Fibroblast of mammary gland (primary cell): Measurements from ENCODE around the gene P2RY6.

ENCODE experiments used
- DNase-seq: peaks from one replicate; pipeline ENCODE4 v3.0.0-alpha.2; 2010; ENCODE audit warnings: low read depth
- H3K4me3 ChIP-seq: 2 replicates; pipeline ENCODE4 v1.5.1; 2011; ENCODE audit warnings: low read depth, mild to moderate bottlenecking, low read length, moderate library complexity; ENCODE audit not compliant: control insufficient read depth
- TF ChIP-seq, protein P1 (sequence below): conservative IDR thresholded peaks from 2 replicates; pipeline ENCODE4 v1.5.1; 2011; ENCODE audit warnings: low read depth, low read length, inconsistent platforms; ENCODE audit not compliant: control insufficient read depth, insufficient read depth

The P2RY6 gene

GRCh38 chr11:73288192-73288872 is 16.2 kb downstream of the P2RY6 start:
- TF ChIP-seq, protein P1, sequence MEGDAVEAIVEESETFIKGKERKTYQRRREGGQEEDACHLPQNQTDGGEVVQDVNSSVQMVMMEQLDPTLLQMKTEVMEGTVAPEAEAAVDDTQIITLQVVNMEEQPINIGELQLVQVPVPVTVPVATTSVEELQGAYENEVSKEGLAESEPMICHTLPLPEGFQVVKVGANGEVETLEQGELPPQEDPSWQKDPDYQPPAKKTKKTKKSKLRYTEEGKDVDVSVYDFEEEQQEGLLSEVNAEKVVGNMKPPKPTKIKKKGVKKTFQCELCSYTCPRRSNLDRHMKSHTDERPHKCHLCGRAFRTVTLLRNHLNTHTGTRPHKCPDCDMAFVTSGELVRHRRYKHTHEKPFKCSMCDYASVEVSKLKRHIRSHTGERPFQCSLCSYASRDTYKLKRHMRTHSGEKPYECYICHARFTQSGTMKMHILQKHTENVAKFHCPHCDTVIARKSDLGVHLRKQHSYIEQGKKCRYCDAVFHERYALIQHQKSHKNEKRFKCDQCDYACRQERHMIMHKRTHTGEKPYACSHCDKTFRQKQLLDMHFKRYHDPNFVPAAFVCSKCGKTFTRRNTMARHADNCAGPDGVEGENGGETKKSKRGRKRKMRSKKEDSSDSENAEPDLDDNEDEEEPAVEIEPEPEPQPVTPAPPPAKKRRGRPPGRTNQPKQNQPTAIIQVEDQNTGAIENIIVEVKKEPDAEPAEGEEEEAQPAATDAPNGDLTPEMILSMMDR: no peak
- H3K4me3 ChIP-seq: no peak overlapping the region
- no peak for DNase-seq

DNA sequence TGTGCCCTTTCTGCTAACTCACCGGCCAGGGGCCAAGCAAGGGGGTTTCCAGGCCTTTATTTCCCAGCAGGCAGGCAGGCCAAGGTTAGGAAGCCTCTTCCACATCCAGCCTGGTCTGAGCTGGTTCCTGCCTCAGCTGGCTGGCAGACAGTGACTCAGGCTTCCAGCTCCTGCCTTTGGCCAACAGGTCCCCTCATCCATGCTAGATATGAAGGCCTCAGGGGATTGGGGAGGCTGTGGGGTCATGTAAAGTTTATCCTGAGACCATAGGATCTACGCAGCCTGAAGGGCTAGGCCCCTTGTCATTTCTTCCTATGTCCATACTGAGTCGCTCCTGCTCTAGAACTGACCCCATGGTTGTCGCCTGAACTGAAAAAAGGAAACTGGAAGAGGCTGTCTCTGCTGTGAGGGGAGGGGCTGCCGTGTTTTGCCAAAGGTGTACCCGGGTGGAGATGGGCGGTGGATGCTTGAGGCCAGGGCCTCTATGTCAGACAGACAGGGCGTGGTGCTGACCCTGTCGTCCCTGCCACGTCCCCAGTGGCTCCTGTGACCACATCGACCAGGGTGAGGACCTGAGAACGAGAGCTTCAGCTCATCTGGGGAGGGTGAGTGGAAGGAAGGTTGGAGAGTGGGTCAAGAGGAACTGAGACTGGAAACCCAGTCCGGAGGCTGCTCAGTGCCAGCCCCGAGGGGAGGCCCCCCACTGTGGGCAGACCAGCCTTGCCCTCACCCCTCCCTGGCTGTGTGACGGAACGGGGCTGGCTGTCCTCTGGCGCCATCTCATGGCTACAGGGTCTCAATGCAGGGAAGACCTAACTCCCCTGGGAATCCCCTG is 17.0 kb downstream of the P2RY6 start:
- TF ChIP-seq, protein P1: peak; percentile 97
- H3K4me3 ChIP-seq: no peak overlapping the region
- DNase-seq: peak; percentile 65

GRCh38 chr11:73290536-73290935 is 18.4 kb downstream of the P2RY6 start:
- DNase-seq: no peak
- TF ChIP-seq, protein P1: no peak
- no peak overlapping the region for H3K4me3 ChIP-seq

DNA sequence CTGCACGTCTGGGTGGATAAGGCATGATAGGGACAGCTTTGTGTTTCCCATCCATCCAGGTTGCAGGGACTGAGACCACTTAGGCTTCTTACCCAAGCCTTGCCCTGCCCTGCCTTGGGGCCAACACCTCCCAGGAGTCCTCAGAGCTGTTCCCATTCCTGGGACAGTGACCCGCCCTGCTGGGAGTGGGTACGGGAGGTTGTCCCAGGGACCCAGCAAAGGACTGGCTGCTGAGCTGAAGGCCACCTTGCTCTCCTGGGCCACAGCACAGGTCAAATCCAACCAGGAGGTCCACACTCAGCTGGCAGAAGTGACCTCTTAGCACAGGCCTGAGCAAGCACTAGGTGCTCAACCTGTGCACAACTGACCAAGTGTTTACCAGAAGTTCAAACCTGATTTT is 19.1 kb downstream of the P2RY6 start:
- TF ChIP-seq, protein P1: no peak
- no peak for DNase-seq
- H3K4me3 ChIP-seq: no peak overlapping the region

DNA sequence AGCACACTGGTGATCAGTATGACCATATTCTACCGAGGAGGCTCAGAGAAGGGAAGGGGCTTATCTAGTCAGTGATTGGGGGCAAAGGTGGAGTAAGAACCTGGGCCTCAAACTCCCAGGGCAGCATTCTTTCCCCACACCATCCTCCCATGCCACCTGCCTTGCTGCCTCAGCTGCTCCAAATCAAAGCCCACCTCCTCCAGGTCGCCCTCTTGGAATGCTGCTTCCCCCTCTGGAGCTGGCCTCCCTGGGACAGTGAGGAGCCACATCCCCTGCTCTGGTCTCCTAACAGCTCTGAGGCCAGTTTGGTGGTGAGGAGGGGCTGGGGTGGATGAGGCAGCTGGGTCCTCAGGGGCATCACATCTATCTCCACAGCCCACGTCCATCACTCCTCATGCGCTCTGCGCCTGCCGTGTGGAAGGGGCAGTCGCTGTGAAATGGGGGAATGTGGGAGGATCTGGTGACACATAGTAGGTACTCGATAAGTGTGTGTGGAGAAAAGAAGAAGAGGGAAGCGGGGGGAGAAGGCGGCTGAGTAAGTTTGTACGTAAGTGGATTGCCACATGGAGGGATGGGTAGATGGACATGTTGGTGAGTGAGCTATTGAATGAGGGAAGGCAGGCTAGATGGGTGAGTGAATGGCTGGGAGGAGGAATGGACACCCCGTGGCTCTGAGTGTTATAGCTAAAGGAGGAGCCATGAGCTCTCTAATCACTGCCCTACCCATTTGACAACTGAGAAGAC is 19.8 kb downstream of the P2RY6 start:
- peak; percentile 11 for DNase-seq
- no peak overlapping the region for H3K4me3 ChIP-seq
- TF ChIP-seq, protein P1: no peak

DNA sequence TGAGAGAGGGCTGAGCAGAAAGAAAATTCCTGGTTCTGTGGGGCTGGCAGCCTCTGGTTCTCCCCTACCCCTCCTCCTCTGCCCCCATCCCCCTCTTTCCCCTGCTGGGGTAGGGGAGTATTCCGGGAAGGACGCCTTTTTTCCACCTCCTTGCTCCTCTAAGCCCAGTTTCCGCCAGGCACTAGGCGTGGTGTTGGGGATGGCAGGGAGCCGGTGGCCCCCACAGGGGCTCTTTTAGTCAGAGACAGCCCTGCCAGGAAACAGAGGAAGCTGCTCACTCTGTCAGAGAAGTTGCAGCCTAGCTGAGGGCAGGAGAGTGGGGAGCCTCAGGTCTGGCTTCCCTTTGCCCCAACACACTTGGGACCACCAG is 20.4 kb downstream of the P2RY6 start:
- DNase-seq: peak; percentile 16
- H3K4me3 ChIP-seq: no peak overlapping the region
- TF ChIP-seq, protein P1: no peak
